DOHH2 (cell line): Measurements from ENCODE around the gene FAF2.

Experiments
- H3F3A ChIP-seq: fragments of 200-600 bp; sonication (generic), shearing (Covaris generic); 2 replicates; pipeline ENCODE4 v1.6.0; 2016; ENCODE audit warnings: antibody characterized with exemption, mild to moderate bottlenecking; ENCODE audit not compliant: control insufficient read depth, insufficient read depth
- H3K27ac ChIP-seq: fragments of 200-600 bp; sonication (generic); 2 replicates; pipeline ENCODE4 v1.5.1; 2014; ENCODE audit warnings: low read depth, mild to moderate bottlenecking, low read length, moderate library complexity
- H3K27me3 ChIP-seq: fragments of 200-600 bp; sonication (generic); 2 replicates; pipeline ENCODE4 v1.6.1; 2014; ENCODE audit warnings: mild to moderate bottlenecking, low read length, mixed read lengths; ENCODE audit not compliant: control insufficient read depth
- H3K36me3 ChIP-seq: fragments of 200-600 bp; sonication (generic); 2 replicates; pipeline ENCODE4 v1.6.1; 2014; ENCODE audit warnings: mild to moderate bottlenecking, low read length, moderate library complexity, mixed read lengths; ENCODE audit not compliant: control insufficient read depth
- H3K4me1 ChIP-seq: fragments of 200-600 bp; sonication (generic); 2 replicates; pipeline ENCODE4 v1.6.1; 2014; ENCODE audit warnings: mild to moderate bottlenecking, low read length, mixed read lengths; ENCODE audit not compliant: control insufficient read depth
- H3K4me2 ChIP-seq: fragments of 200-600 bp; sonication (generic); 2 replicates; pipeline ENCODE4 v1.6.0; 2014; ENCODE audit warnings: mild to moderate bottlenecking, low read length, moderate library complexity
- H3K4me3 ChIP-seq: fragments of 200-600 bp; sonication (generic); 2 replicates; pipeline ENCODE4 v1.5.1; 2014; ENCODE audit warnings: mild to moderate bottlenecking, low read length, mixed read lengths
- H3K79me2 ChIP-seq: fragments of 200-600 bp; sonication (generic); 2 replicates; pipeline ENCODE4 v1.6.1; 2014; ENCODE audit warnings: mild to moderate bottlenecking, low read length, mixed read lengths; ENCODE audit not compliant: control insufficient read depth
- H3K9me2 ChIP-seq: fragments of 200-600 bp; sonication (generic); replicated peaks from 2 replicates; pipeline ENCODE4 v1.6.1; 2014; ENCODE audit warnings: mild to moderate bottlenecking, low read length, mixed read lengths; ENCODE audit not compliant: control insufficient read depth
- H3K9me3 ChIP-seq: fragments of 200-600 bp; sonication (generic); 2 replicates; pipeline ENCODE4 v1.6.1; 2014; ENCODE audit warnings: antibody characterized with exemption, low read length, mixed read lengths; ENCODE audit not compliant: control insufficient read depth, insufficient read depth
- H4K20me1 ChIP-seq: fragments of 200-600 bp; sonication (generic); 2 replicates; pipeline ENCODE4 v1.6.0; 2014; ENCODE audit warnings: low read depth, mild to moderate bottlenecking, antibody characterized with exemption, low read length, moderate library complexity; ENCODE audit not compliant: control insufficient read depth, insufficient read depth
- EZH2phosphoT487 ChIP-seq: fragments of 200-600 bp; sonication (generic); IDR thresholded peaks from 2 replicates; pipeline ENCODE4 v1.6.1; 2017; ENCODE audit warnings: borderline replicate concordance, mild to moderate bottlenecking, antibody characterized with exemption, low read length, moderate library complexity, mixed read lengths
- TF ChIP-seq, protein P1 (sequence below): fragments of 200-600 bp; sonication (generic); IDR thresholded peaks from one replicate; pipeline ENCODE4 v1.5.1; 2014; ENCODE audit warnings: antibody characterized with exemption, mild to moderate bottlenecking, low read depth, low read length; ENCODE audit not compliant: poor library complexity, severe bottlenecking

FAF2 gene

DNA sequence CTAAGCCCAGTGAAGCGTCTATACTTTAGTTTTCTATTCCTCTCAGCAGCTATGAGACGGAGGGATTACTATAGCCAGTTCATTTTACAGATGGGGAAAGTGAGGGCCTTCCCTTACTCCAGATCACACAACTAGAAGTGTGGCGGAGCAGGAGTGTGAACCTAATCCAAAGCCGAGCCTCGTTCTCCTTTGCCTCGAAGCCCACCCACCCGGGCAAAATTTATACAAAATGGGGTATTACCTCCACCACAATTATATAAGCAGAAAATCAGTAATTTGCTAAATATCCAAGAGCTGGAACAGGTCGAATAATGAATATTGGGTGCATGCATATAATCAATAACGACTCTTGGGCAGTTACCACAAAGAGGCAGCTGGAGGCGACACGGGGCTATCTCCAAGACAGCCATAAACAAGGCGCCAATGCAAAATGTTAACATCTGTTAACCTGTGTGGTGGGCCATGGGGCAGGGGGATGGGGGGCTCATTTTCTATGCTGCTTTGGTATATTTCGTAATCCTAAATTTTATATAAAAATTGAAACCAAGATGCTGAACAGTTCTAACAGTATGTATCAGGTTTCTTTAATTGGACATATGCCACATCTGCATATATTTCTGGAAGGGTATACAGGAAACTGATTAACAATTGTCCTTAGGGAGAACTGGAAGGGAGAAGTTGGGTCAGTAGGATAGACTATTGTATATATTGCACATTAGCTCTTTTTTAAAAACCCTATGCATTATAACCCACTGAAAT, 90.2 kb downstream of the FAF2 start:
- peaks cover 35% of the 10 kb centered on the region for H3K79me2 ChIP-seq
- H3K4me2 ChIP-seq = peak overlapping the region; percentile 87
- H3K27ac ChIP-seq = peak overlapping the region; percentile 39
- peaks cover 30% of the 10 kb centered on the region for H3K36me3 ChIP-seq
- H4K20me1 ChIP-seq = 0 out of 2 replicates have a peak, but pooled peaks cover 5% of the 10 kb centered on the region
- H3K4me3 ChIP-seq = peak overlapping the region; percentile 83
- H3K9me2 ChIP-seq = no peaks in the 10 kb centered on the region
- peaks cover 56% of the 10 kb centered on the region for H3K4me1 ChIP-seq
- TF ChIP-seq, protein P1, sequence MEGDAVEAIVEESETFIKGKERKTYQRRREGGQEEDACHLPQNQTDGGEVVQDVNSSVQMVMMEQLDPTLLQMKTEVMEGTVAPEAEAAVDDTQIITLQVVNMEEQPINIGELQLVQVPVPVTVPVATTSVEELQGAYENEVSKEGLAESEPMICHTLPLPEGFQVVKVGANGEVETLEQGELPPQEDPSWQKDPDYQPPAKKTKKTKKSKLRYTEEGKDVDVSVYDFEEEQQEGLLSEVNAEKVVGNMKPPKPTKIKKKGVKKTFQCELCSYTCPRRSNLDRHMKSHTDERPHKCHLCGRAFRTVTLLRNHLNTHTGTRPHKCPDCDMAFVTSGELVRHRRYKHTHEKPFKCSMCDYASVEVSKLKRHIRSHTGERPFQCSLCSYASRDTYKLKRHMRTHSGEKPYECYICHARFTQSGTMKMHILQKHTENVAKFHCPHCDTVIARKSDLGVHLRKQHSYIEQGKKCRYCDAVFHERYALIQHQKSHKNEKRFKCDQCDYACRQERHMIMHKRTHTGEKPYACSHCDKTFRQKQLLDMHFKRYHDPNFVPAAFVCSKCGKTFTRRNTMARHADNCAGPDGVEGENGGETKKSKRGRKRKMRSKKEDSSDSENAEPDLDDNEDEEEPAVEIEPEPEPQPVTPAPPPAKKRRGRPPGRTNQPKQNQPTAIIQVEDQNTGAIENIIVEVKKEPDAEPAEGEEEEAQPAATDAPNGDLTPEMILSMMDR = no peak
- TF ChIP-seq EZH2phosphoT487 = no peak
- H3K27me3 ChIP-seq = no peaks in the 10 kb centered on the region
- no peaks in the 10 kb centered on the region for H3K9me3 ChIP-seq
- peaks cover 21% of the 10 kb centered on the region for H3F3A ChIP-seq

DNA sequence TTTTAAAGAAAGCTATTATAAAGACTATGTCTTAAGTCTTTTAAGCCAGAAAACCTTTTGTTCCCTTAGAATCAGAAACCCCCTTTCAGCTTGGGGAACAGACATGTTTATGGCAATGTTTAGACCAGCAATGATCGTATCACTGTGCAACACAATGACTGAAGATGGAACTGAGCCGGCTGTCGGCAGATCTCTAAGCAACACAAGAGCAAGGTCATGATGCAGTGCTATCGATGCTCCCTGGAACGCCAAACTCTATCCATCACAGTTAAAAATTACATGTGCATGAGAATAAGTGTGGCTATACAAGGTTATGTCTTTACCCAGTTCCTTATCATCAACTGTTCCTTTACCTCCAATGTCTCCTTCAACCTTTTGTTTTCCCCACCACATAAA, 90.8 kb downstream of the FAF2 start:
- TF ChIP-seq, protein P1 = no peak
- no peak for TF ChIP-seq EZH2phosphoT487
- Histone ChIP-seq H3K4me1 (peaks cover 55% of the 10 kb centered on the region), H3K4me3 (no peak overlapping the region), H3K79me2 (peaks cover 32% of the 10 kb centered on the region), H3K4me2 (no peak overlapping the region), H3F3A (peaks cover 19% of the 10 kb centered on the region), H3K36me3 (peaks cover 24% of the 10 kb centered on the region), H3K9me2 (no peaks in the 10 kb centered on the region), H4K20me1 (0 out of 2 replicates have a peak, but pooled peaks cover 5% of the 10 kb centered on the region), H3K9me3 (no peaks in the 10 kb centered on the region), H3K27ac (no peak overlapping the region), H3K27me3 (no peaks in the 10 kb centered on the region)

DNA sequence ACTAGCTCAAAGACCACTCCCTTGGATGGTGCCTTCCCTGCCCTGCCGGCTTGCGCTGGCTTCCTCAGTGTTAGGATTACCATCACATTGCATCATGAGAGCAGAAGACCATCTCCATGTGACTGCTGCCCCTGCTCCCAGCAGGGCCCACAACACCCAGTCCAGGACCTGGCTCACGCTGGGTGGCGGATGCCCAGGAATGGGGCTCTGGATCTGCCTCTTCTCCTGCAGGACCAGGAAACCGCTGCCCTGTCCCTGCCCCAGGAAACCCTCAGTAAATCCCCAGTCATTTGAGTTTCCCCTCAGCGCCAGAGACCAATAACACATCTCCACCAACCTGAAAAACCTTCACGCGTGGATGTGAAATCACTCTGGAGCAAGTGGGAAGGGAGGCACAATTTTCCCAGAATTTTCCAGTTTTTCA, 92.3 kb downstream of the FAF2 start:
- peaks cover 9% of the 10 kb centered on the region for H3K36me3 ChIP-seq
- no peaks in the 10 kb centered on the region for H3K27me3 ChIP-seq
- H3K79me2 ChIP-seq = peaks cover 23% of the 10 kb centered on the region
- no peaks in the 10 kb centered on the region for H4K20me1 ChIP-seq
- H3K4me3 ChIP-seq = no peak overlapping the region
- TF ChIP-seq, protein P1 = no peak
- no peak for TF ChIP-seq EZH2phosphoT487
- peaks cover 9% of the 10 kb centered on the region; the same call in 1 of the 2 replicates for H3F3A ChIP-seq
- H3K4me1 ChIP-seq = peaks cover 51% of the 10 kb centered on the region
- H3K9me2 ChIP-seq = no peaks in the 10 kb centered on the region
- no peaks in the 10 kb centered on the region for H3K9me3 ChIP-seq
- H3K27ac ChIP-seq = no peak overlapping the region
- H3K4me2 ChIP-seq = no peak overlapping the region
